IPS-18a (cell line): Measurements from ENCODE around the gene SEC31B.
A peak's percentile ranks its signal among the peaks of the same experiment; 100 is the strongest.

ENCODE experiments used
- H3K27ac ChIP-seq: one replicate; pipeline ENCODE4 v1.5.1; 2013; ENCODE audit warnings: low read length
- H3K27me3 ChIP-seq: one replicate; pipeline ENCODE4 v1.6.1; 2013; ENCODE audit warnings: mild to moderate bottlenecking, low read length; ENCODE audit not compliant: control insufficient read depth, insufficient read depth
- H3K36me3 ChIP-seq: one replicate; pipeline ENCODE4 v1.6.1; 2013; ENCODE audit warnings: low read depth, low read length; ENCODE audit not compliant: control insufficient read depth
- H3K4me1 ChIP-seq: one replicate; pipeline ENCODE4 v1.6.1; 2013; ENCODE audit warnings: low read depth, low read length; ENCODE audit not compliant: control insufficient read depth
- H3K4me3 ChIP-seq: one replicate; pipeline ENCODE4 v1.5.1; 2013; ENCODE audit warnings: low read length
- H3K9ac ChIP-seq: one replicate; pipeline ENCODE4 v1.6.1; 2013; ENCODE audit warnings: mild to moderate bottlenecking, low read length, moderate library complexity
- H3K9me3 ChIP-seq: one replicate; pipeline ENCODE4 v1.6.1; 2013; ENCODE audit warnings: low read depth, low read length; ENCODE audit not compliant: control insufficient read depth

Gene SEC31B

DNA sequence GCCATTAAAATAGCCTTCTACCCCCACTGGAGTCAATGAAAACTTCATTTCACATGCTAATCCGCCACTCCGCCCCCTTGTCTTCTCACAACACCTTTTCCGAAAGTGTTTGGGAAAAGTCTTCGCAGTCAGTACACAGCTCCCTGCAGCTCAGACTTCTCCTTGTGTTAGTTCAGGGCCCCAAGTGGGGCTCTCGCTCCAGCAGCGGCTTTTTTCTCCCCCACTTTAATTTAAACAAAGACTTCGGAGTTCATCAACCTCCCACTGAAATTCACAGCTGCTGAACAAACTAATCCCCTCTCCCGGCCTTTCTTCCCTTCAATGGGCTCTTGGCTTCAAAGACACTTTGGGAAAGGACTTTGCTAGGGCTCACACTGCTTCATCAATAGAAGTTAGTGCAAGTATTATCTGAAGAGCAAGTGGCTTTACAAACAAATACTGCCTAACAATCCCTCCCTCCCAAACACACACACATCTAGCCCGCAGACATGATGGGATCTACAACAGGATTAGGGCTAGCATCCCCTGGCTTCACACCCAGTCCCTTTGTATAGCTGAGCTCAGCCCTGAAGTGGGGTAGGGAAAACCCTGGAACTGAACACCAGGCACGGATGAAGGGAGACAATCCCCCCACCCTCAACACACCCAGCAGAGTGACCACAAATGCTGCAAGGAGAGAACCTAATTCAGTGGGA is 33.7 kb downstream of the SEC31B start:
- Histone ChIP-seq H3K9me3 (no peaks in the 10 kb centered on the region), H3K36me3 (no peaks in the 10 kb centered on the region), H3K9ac (no peak overlapping the region), H3K4me1 (peaks cover 32% of the 10 kb centered on the region), H3K27me3 (peaks cover 99% of the 10 kb centered on the region), H3K4me3 (peak overlapping the region; percentile 39), H3K27ac (no peak overlapping the region)

DNA sequence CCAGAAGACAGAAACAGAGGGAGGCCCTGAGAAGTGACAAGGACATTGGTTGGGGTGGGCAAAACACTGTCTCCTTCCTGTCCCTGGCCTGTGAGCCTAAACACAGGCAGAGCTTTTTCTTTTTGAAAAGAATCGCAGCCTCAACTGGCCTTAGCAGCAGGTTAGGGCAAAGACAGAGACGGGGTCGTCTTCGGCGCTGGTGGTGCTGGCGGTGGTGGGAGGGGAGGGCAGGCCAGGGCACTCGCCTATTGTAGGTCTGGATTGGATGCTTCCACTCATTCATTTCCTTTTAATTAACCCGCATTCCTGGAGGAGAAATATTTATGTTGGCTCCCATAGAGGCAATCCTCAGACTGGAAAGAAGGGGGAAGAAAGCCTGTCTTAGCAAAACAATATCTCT is 34.3 kb downstream of the SEC31B start:
- H3K9me3 ChIP-seq, result no peaks in the 10 kb centered on the region
- H3K36me3 ChIP-seq, result no peaks in the 10 kb centered on the region
- H3K4me1 ChIP-seq, result peaks cover 32% of the 10 kb centered on the region
- no peak overlapping the region for H3K27ac ChIP-seq
- H3K27me3 ChIP-seq, result peaks cover 99% of the 10 kb centered on the region
- H3K9ac ChIP-seq, result peak overlapping the region; percentile 2
- peak overlapping the region; percentile 39 for H3K4me3 ChIP-seq

DNA sequence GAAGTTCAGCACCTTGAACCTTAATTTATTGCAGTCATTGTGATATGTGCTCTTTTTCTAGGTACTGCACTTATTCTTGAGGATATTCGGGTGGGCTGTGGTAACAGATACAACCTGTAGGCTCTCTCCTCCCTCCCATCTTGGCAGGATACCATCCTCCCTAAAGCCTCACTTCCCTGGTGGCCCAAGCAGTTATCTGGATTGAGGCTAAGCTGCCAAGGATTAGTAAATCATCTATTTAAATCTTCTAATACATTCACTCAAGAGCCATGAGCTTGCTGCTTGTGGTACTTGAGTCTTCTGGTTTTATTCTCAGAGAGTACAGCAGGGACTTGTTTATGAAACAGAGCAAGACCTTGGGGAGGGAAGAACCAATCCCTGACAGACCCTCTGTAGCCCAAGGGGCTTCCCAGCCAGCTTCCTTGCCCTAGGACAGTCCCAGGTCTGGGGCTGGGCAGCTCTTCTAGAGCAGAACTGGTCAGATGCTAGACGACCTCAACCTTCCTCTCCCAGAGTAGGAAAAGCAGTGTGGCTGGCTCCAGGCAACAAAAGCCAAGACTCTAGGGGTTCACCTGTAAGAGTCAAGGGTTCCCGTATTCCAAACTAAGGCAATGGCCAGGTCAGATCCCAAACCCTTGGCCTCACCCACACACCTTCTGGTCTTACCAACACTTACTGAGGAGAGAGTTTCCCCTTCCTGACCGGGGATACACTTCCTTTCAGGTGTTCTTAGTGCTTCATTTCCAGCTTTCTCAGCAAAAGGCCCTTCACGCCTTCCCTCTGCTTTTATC is 35.6 kb downstream of the SEC31B start:
- peaks cover 32% of the 10 kb centered on the region for H3K4me1 ChIP-seq
- H3K27me3 ChIP-seq, result peaks cover 99% of the 10 kb centered on the region
- no peaks in the 10 kb centered on the region for H3K36me3 ChIP-seq

DNA sequence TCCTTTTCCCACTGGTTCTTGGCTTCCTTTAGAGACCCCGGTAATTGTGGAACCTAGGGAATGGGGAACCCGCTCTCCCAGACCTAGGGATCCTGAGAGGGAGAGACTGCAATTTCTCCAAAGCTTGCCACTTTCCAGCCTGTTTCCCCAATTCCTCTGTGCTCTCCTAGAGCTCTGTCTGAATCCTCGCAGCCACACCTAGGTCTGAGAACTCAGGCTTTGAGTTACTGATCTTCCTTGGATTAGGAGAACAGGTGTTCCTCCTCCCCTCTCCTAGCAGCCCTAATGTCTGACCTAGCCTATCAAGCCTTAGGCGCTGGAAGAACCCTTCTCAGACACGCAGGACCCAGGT is 36.9 kb downstream of the SEC31B start:
- no peak overlapping the region for H3K27ac ChIP-seq
- peaks cover 99% of the 10 kb centered on the region for H3K27me3 ChIP-seq

More for the DNA sequence above, 35.6 kb downstream of the SEC31B start:
- Histone ChIP-seq H3K9me3 (no peaks in the 10 kb centered on the region), H3K4me3 (no peak overlapping the region), H3K9ac (no peak overlapping the region), H3K27ac (no peak overlapping the region)

DNA sequence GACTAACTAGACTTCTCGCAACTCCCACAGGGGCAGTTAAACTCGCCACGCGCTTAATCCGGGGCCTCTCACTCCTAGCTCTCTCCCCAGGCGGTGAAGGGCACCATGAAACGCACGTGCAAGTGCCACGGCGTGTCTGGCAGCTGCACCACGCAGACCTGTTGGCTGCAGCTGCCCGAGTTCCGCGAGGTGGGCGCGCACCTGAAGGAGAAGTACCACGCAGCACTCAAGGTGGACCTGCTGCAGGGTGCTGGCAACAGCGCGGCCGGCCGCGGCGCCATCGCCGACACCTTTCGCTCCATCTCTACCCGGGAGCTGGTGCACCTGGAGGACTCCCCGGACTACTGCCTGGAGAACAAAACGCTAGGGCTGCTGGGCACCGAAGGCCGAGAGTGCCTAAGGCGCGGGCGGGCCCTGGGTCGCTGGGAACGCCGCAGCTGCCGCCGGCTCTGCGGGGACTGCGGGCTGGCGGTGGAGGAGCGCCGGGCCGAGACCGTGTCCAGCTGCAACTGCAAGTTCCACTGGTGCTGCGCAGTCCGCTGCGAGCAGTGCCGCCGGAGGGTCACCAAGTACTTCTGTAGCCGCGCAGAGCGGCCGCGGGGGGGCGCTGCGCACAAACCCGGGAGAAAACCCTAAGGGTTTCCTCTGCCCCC is 37.4 kb downstream of the SEC31B start:
- Histone ChIP-seq H3K27ac (no peak overlapping the region), H3K36me3 (no peaks in the 10 kb centered on the region), H3K4me1 (peaks cover 32% of the 10 kb centered on the region), H3K9me3 (no peaks in the 10 kb centered on the region), H3K4me3 (peak overlapping the region; percentile 52), H3K27me3 (peaks cover 99% of the 10 kb centered on the region), H3K9ac (no peak overlapping the region)

More for the DNA sequence above, 36.9 kb downstream of the SEC31B start:
- Histone ChIP-seq H3K36me3 (no peaks in the 10 kb centered on the region), H3K9ac (no peak overlapping the region), H3K4me1 (peaks cover 32% of the 10 kb centered on the region), H3K9me3 (no peaks in the 10 kb centered on the region), H3K4me3 (no peak overlapping the region)

DNA sequence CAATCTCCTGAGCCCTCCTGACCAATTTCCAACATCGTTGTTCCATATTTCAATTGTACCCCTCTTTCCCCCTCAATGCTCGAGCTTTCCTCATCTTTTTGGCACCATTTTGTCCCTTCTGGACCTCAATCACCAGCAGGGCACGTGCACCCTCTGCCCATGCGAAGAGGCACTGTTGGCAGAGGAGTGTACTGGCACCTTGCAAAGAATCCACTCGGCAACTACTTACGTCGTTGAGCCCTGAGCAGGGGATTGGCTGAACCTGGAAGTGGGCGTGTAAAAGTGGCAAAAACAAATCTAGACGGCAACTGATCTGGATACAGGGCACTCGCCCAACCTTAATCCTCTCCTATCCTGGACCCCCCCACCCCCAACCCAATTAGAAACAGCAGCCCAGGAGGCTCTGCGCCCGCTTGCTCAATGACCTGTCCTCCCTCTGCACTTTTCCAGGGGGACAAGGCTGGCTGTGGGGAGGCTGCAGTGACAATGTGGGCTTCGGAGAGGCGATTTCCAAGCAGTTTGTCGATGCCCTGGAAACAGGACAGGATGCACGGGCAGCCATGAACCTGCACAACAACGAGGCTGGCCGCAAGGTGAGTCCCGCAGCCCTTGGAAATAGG is 38.1 kb downstream of the SEC31B start:
- Histone ChIP-seq H3K9me3 (no peaks in the 10 kb centered on the region), H3K9ac (no peak overlapping the region), H3K36me3 (no peaks in the 10 kb centered on the region), H3K27ac (no peak overlapping the region), H3K27me3 (peaks cover 91% of the 10 kb centered on the region), H3K4me3 (peak overlapping the region; percentile 52), H3K4me1 (peaks cover 26% of the 10 kb centered on the region)

DNA sequence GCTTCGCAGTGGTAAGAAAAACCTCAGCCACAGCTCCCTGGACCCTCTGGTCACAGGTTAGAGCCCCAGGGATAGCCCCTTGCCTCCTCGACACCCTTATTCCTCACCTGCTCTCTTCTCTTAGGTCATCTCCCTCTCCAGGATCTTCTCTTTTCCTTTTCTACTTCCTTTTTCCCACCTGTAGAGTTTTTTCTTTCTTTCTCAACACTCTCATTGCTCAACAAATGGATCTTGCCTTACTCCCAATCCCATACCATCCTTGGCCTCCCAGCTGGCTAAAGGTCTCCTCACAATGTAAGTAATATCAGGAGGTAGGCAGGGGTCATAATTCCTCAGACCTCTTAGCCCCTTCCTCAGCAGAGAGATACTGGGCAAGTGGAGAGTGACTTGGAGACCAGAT is 39.7 kb downstream of the SEC31B start:
- Histone ChIP-seq H3K4me1 (peaks cover 13% of the 10 kb centered on the region), H3K27me3 (peaks cover 77% of the 10 kb centered on the region), H3K36me3 (no peaks in the 10 kb centered on the region), H3K9ac (no peak overlapping the region), H3K4me3 (no peak overlapping the region), H3K27ac (no peak overlapping the region), H3K9me3 (no peaks in the 10 kb centered on the region)

DNA sequence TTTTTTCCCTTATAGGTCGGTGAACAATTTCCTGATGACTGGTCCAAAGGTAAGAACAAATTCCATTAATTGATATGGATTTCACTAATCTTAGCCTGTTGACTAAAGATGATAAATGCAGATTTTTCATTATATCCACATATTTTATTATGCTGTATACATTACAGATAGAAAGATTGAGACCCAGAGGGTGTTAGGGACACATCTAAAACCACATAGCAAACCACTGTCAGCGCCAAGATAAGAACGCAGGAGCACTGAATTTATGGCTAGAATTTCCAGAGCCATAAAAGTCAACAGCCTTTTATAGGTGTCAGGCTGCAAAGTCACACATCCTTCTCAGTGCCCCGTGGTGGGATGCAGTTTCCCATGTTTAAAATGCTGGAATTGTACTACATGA is 40.6 kb downstream of the SEC31B start:
- Histone ChIP-seq H3K27me3 (peaks cover 71% of the 10 kb centered on the region), H3K4me3 (no peak overlapping the region), H3K4me1 (peaks cover 7% of the 10 kb centered on the region), H3K9me3 (no peaks in the 10 kb centered on the region), H3K27ac (no peak overlapping the region), H3K36me3 (no peaks in the 10 kb centered on the region), H3K9ac (no peak overlapping the region)

DNA sequence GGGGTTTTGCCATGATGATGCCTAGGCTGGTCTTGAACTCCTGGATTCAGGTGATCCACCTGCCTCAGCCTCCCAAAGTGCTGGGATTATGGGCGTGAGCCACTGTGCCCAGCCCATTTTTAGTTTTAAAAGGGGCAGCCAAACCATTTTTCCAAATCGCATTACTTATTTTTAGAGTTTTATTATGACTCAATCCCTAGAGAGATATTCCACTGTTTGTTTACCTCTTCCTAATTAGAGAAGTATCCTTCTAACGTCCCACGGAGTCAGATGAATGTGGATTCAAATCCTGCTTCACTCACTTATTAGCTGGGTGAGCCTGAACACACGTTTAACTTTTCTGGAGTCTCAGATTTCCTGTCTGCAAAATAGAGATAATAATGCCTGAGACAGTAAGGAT is 41.7 kb downstream of the SEC31B start:
- Histone ChIP-seq H3K4me1 (peaks cover 3% of the 10 kb centered on the region), H3K36me3 (no peaks in the 10 kb centered on the region), H3K27me3 (peaks cover 69% of the 10 kb centered on the region), H3K4me3 (no peak overlapping the region), H3K9me3 (no peaks in the 10 kb centered on the region), H3K27ac (no peak overlapping the region), H3K9ac (no peak overlapping the region)

DNA sequence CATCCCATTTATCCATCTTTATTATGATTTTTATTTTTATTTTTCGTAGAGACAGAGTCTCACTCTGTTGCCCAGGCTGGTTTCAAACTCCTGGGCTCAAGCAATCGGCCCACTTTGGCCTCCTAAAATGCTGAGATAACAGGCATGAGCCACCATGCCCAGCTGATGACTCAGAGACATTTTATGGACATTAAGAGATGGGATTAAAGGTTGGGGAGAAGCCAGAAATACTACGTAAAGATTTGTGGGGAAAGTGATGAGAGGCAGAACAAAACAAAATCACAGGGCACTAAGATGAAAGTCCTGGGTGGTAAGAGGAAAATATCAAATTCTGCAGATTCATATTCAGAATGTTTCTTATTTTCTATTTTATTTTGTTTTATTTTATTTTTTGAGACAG is 49.3 kb downstream of the SEC31B start:
- Histone ChIP-seq H3K27ac (no peak overlapping the region), H3K4me3 (no peak overlapping the region), H3K27me3 (peaks cover 58% of the 10 kb centered on the region), H3K9ac (no peak overlapping the region), H3K9me3 (no peaks in the 10 kb centered on the region), H3K36me3 (no peaks in the 10 kb centered on the region), H3K4me1 (no peaks in the 10 kb centered on the region)

DNA sequence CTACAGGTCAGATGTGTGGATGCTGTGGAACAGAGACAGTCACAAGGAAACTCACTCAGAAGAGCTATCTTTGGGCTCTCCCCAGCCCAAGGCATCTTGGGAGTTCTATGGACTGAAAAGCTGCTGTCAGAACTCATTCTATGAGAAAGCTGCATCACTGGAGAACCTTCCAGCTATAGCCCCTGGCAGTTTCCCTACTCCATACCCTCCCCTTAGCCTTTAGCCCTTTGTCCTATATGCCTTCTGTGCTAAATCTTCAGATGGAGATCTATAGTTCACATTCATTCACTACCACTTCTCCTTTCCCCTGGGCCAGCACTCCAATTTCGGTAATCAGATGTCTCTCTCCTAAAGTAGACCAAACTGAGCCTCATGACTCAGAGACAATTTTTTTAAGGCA is 49.9 kb downstream of the SEC31B start:
- no peaks in the 10 kb centered on the region for H3K9me3 ChIP-seq
- H3K4me1 ChIP-seq, result no peaks in the 10 kb centered on the region
- H3K27ac ChIP-seq, result no peak overlapping the region
- H3K27me3 ChIP-seq, result peaks cover 63% of the 10 kb centered on the region
- no peak overlapping the region for H3K4me3 ChIP-seq
- no peaks in the 10 kb centered on the region for H3K36me3 ChIP-seq
- H3K9ac ChIP-seq, result no peak overlapping the region
